ENCODE measurements around the gene GRIN2A. TPM values are rescaled to one million over a fixed set of nuclear protein-coding genes. Genes with fewer than 3 reads are reported as not detected.

Gene GRIN2A
- polyA plus RNA-seq, 2 donors: 0.02 to 0.04 TPM

DNA sequence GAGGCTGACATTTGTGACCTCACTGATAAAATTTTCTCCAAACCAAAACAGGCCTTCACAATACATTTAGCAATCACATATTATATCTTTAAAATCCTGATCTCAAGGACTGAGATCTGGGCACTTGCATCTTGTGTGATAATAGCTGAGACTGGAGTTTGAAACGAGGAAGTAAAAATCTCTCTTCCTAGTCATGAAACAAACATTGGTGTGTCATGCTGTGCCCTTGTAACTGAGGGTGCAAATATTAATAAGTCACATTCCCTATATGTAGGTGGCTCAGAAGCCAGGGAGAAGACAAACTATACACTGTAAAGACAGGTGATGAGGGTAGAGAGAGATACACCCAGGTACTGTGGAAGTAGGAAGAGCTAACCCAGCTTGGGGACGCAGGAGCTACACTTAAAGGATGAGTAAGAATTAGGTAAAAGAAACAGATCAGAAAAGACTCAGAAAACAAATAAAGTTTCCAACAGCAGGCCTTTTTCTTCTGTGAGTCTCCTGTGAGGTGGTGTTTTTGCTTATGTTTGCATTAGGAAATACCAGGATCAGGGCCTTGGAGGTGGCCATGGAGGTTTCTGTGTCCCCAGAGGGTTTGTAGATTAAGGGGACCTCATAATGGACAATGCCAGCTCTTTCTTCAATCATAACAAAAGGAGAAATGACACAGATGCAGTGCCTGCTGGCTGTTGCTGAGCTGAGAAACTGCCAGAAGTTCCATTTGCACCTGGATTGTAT, 335.7 kb downstream of the GRIN2A start:
- Histone ChIP-seq H3K9me3 (ENCODE audit: control insufficient read depth in 2 of 2, insufficient read depth in 1 of 2, low read depth in 1 of 2, low read length in 1 of 2) (peaks cover 0 to 4% of the 10 kb centered on the region in 2 donors), H3K36me3 (ENCODE audit: control insufficient read depth in 2 of 2, insufficient read depth in 2 of 2, low read length in 1 of 2) (no peaks in the 10 kb centered on the region), H3K4me3 (ENCODE audit: low read depth in 1 of 2, low read length in 2 of 2) (no peak overlapping the region), H3K27me3 (ENCODE audit: control insufficient read depth in 1 of 2, insufficient read depth in 2 of 2, low read length in 2 of 2) (no peaks in the 10 kb centered on the region), H3K27ac (ENCODE audit: low read depth in 2 of 2, low read length in 1 of 2) (no peak overlapping the region), H3K4me1 (ENCODE audit: control insufficient read depth in 2 of 2, insufficient read depth in 2 of 2, low read length in 1 of 2) (no peaks in the 10 kb centered on the region)
- 68 to 72% methylated on average over 2 of the region's 2 CpGs for WGBS, 2 donors

DNA sequence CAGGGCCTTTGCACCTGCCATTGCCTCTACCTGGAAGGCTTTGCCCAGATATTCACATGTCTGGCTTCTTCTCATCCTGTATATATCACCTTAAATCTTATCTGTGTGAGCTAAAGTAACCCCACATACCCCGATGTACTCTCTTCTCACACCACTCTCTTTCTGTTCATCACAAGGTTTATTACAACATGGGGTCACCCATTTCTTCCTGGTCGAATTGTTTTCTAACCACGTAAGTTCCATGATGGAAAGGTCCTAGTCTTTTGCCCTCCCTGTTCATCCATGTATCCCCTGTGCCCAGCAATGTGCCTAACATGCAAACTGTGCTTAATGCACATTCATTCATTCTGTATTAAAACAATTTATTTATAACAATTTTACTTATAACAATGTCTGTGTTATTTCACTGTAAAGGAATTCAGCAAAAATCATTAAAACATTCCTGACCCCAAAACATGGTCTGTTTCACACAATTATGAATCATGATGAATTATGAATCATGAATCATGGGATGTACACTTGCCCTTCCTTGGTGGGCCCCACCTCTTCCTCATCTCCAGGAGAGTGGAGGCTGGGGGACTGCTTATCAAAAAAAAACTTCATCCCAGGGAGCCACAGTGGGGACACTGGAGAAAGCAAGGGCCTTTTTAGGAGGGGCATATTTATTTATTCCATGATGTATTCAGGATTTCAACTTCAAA, 336.4 kb downstream of the GRIN2A start:
- Histone ChIP-seq H3K36me3 (ENCODE audit: control insufficient read depth in 2 of 2, insufficient read depth in 2 of 2, low read length in 1 of 2) (no peaks in the 10 kb centered on the region), H3K9me3 (ENCODE audit: control insufficient read depth in 2 of 2, insufficient read depth in 1 of 2, low read depth in 1 of 2, low read length in 1 of 2) (peaks cover 0 to 4% of the 10 kb centered on the region in 2 donors), H3K27ac (ENCODE audit: low read depth in 2 of 2, low read length in 1 of 2) (no peak overlapping the region), H3K27me3 (ENCODE audit: control insufficient read depth in 1 of 2, insufficient read depth in 2 of 2, low read length in 2 of 2) (no peaks in the 10 kb centered on the region), H3K4me1 (ENCODE audit: control insufficient read depth in 2 of 2, insufficient read depth in 2 of 2, low read length in 1 of 2) (no peaks in the 10 kb centered on the region), H3K4me3 (ENCODE audit: low read depth in 1 of 2, low read length in 2 of 2) (no peak overlapping the region)
- WGBS, 2 donors: 72 to 81% methylated on average over 3 of the region's 3 CpGs

DNA sequence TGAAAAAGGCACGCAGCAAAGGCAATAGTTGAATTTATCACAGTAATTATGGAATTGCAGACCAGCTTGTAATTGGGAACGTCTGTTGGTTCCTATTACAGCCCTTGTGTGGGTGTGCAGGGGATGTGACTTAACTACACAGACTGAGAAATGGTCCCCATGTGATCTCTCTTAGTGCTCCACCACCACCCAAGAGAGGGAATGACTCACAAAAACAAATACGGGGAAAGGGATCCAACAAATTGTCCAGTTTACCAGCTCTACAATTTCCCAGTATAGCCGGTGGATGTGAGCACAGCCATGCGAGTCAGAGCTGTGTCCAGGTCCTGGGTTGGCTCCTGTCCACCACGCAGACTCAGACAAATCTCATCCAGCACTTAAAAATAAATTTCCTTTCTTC, 337.9 kb downstream of the GRIN2A start:
- Histone ChIP-seq H3K4me3 (ENCODE audit: low read depth in 1 of 2, low read length in 2 of 2) (no peak overlapping the region), H3K27me3 (ENCODE audit: control insufficient read depth in 1 of 2, insufficient read depth in 2 of 2, low read length in 2 of 2) (no peaks in the 10 kb centered on the region), H3K9me3 (ENCODE audit: control insufficient read depth in 2 of 2, insufficient read depth in 1 of 2, low read depth in 1 of 2, low read length in 1 of 2) (no peaks in the 10 kb centered on the region), H3K36me3 (ENCODE audit: control insufficient read depth in 2 of 2, insufficient read depth in 2 of 2, low read length in 1 of 2) (no peaks in the 10 kb centered on the region), H3K27ac (ENCODE audit: low read depth in 2 of 2, low read length in 1 of 2) (no peak overlapping the region), H3K4me1 (ENCODE audit: control insufficient read depth in 2 of 2, insufficient read depth in 2 of 2, low read length in 1 of 2) (no peaks in the 10 kb centered on the region)
- 78 to 81% methylated on average over 6 of the region's 6 CpGs for WGBS, 2 donors

DNA sequence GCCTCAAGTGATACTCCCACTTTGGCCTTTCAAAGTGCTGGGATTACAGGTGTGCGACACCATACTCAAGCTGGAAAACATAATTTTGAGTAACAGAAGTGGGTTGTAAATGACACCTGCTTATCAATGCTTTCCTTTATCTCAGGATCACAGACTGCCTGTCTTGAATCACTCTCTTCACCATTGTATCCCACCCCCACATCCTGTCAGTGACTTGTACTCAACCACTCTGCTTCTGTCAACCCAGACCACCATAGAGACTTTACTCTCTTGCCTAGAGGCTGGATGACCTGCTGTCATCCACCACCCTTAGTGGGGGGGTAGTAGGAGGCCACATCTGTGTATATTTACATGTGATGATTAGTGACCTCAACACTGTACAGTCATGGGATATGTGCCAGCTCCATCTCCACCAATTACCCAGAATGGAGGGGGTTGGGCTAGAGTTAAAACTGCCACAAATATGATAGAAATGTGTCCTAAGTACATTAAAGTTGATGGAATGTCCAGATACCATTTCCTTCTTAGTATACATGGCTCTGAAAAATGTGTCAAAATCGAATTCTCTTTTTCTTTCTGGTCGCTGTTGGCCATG, 338.7 kb downstream of the GRIN2A start:
- Histone ChIP-seq H3K9me3 (ENCODE audit: control insufficient read depth in 2 of 2, insufficient read depth in 1 of 2, low read depth in 1 of 2, low read length in 1 of 2) (no peaks in the 10 kb centered on the region), H3K4me3 (ENCODE audit: low read depth in 1 of 2, low read length in 2 of 2) (no peak overlapping the region), H3K4me1 (ENCODE audit: control insufficient read depth in 2 of 2, insufficient read depth in 2 of 2, low read length in 1 of 2) (no peaks in the 10 kb centered on the region), H3K27me3 (ENCODE audit: control insufficient read depth in 1 of 2, insufficient read depth in 2 of 2, low read length in 2 of 2) (no peaks in the 10 kb centered on the region), H3K36me3 (ENCODE audit: control insufficient read depth in 2 of 2, insufficient read depth in 2 of 2, low read length in 1 of 2) (no peaks in the 10 kb centered on the region), H3K27ac (ENCODE audit: low read depth in 2 of 2, low read length in 1 of 2) (no peak overlapping the region)
- 82 to 85% methylated on average over 3 of the region's 3 CpGs for WGBS, 2 donors

DNA sequence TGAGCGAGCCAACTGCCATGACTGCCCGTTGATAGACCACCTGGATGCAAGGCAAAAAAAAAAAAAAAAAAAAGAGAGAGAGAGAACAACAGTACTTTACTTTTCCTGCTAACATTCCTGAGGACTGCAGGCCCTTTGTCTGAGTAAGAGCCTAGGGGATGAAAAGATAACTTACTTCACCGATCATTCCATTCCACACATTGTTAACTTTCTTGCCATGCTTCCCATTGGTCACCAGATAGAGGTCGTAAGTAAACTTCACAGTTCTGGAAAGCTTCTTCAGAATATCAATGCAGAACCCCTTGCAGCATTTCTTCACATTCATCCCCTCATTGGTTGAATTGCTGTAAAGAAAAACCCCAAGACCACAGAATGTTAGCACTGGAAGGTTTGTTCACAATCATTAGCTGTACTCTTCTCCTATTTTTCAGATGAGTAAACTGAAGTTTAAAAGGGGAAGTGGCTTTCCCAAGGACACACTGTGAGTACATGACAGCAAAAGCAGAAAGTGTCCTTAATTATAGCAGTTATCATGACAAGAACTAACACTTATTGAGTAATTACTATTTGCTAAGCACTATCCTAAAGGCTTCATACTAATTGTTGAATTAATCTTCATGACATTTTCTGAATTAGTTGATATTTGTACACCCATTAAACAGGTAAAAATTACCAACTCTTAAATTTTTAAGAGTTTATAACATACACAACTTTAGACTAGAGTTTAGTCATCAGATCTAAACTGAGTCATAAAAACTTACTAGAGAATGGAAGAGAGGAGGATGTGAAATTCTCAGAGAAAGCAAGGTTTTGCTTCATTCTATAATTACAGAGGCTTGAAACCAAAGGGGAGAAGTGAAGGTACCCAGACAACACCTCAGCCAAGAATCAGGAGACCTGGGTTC, 341.2 kb downstream of the GRIN2A start:
- no peaks in the 10 kb centered on the region for H3K4me1 ChIP-seq (ENCODE audit: control insufficient read depth in 2 of 2, insufficient read depth in 2 of 2, low read length in 1 of 2)
- H3K9me3 ChIP-seq (ENCODE audit: control insufficient read depth in 2 of 2, insufficient read depth in 1 of 2, low read depth in 1 of 2, low read length in 1 of 2): no peaks in the 10 kb centered on the region
- no peak overlapping the region for H3K4me3 ChIP-seq (ENCODE audit: low read depth in 1 of 2, low read length in 2 of 2)
- H3K36me3 ChIP-seq (ENCODE audit: control insufficient read depth in 2 of 2, insufficient read depth in 2 of 2, low read length in 1 of 2): no peaks in the 10 kb centered on the region
- WGBS, 2 donors: 68 to 70% methylated on average over 4 of the region's 4 CpGs
- H3K27ac ChIP-seq (ENCODE audit: low read depth in 2 of 2, low read length in 1 of 2): no peak overlapping the region
- H3K27me3 ChIP-seq (ENCODE audit: control insufficient read depth in 1 of 2, insufficient read depth in 2 of 2, low read length in 2 of 2): no peaks in the 10 kb centered on the region

DNA sequence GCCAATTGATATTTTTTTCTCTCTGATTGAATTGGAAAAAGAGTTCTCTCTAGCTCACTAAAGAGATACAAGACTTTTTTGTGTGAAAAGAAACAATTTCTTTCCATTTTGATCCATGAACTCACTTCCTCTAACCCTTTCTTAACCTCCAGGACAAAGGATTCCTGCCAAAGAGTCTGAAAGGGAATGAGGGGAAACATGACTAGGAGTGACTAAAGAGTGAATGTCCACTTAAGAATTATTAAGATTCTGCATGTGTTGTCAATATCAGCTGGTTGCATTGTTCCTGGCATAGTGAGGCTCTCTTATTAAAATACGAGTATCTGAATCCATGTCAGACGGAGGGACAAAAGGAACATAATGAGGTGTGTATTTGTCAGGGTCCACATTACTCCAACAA, 344.7 kb downstream of the GRIN2A start:
- Histone ChIP-seq H3K27me3 (ENCODE audit: control insufficient read depth in 1 of 2, insufficient read depth in 2 of 2, low read length in 2 of 2) (no peaks in the 10 kb centered on the region), H3K4me1 (ENCODE audit: control insufficient read depth in 2 of 2, insufficient read depth in 2 of 2, low read length in 1 of 2) (no peaks in the 10 kb centered on the region), H3K4me3 (ENCODE audit: low read depth in 1 of 2, low read length in 2 of 2) (no peak overlapping the region), H3K9me3 (ENCODE audit: control insufficient read depth in 2 of 2, insufficient read depth in 1 of 2, low read depth in 1 of 2, low read length in 1 of 2) (no peaks in the 10 kb centered on the region), H3K27ac (ENCODE audit: low read depth in 2 of 2, low read length in 1 of 2) (no peak overlapping the region), H3K36me3 (ENCODE audit: control insufficient read depth in 2 of 2, insufficient read depth in 2 of 2, low read length in 1 of 2) (no peaks in the 10 kb centered on the region)
- WGBS, 2 donors: 80 to 83% methylated on average over 2 of the region's 2 CpGs

DNA sequence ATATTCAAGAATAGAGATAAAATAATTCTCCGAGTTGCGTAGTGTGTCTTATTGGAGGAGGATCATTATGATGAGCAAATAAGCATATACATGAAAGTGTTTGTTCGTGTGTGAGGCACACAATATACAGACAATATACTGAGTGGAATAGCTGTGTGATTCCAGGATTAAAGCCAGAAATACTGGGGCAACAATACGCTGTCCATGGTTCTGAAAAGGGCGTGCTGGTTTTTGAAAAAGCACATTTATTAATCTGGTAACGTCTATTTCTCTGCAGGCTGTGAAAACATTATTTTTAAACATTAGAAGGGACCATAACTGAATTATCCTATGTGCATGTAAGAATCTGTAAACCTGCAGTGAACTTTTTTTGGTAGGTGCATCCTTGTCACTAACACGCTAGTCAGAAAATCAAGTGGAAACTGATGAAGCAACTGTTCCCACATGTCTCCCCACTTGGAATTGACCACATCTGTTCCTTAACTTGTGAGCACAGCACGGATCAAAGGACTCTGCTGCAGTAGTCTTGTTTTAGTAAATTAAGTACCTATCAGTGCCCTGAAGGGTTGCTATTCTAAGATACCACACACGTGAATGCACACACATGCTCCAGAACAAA, 346.0 kb downstream of the GRIN2A start:
- H3K27me3 ChIP-seq (ENCODE audit: control insufficient read depth in 1 of 2, insufficient read depth in 2 of 2, low read length in 2 of 2): no peaks in the 10 kb centered on the region
- no peak overlapping the region for H3K27ac ChIP-seq (ENCODE audit: low read depth in 2 of 2, low read length in 1 of 2)
- H3K9me3 ChIP-seq (ENCODE audit: control insufficient read depth in 2 of 2, insufficient read depth in 1 of 2, low read depth in 1 of 2, low read length in 1 of 2): no peaks in the 10 kb centered on the region
- WGBS, 2 donors: 49 to 56% methylated on average over 9 of the region's 9 CpGs
- no peak overlapping the region for H3K4me3 ChIP-seq (ENCODE audit: low read depth in 1 of 2, low read length in 2 of 2)
- H3K4me1 ChIP-seq (ENCODE audit: control insufficient read depth in 2 of 2, insufficient read depth in 2 of 2, low read length in 1 of 2): no peaks in the 10 kb centered on the region
- no peaks in the 10 kb centered on the region for H3K36me3 ChIP-seq (ENCODE audit: control insufficient read depth in 2 of 2, insufficient read depth in 2 of 2, low read length in 1 of 2)

DNA sequence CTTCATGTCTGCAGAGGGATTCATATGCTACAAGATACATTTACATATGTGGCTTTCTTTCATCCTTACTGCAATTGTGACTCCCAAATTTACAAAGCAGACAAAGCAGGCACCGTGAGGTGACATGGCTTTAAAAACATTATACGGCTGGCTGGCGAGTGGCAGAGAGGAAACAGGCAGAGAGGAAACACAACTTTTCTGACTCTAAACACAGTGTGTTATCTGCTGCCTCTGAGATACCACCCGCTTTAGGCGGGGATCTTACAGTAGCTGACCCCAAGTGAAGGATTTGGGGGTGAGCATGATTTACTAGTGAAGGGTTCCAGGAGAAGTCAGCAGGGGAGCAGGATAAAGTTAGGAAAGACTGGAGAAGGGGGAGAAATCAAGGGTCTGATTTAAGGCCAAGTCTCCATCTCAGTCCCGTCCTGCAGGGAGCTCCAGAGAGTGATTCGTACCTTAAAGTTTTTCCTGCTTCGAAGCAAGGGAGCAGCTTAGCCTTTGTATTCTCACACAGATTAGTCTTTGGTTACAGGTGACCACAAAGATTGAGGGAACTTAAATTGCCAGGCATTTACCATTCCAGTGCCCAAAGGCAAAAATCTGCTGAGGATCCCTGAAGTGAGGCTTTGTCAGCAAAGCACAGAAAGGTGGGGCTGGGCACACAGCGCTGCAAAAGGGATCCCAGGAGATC, 355.0 kb downstream of the GRIN2A start:
- H3K4me1 ChIP-seq (ENCODE audit: control insufficient read depth in 2 of 2, insufficient read depth in 2 of 2, low read length in 1 of 2): no peaks in the 10 kb centered on the region
- H3K4me3 ChIP-seq (ENCODE audit: low read depth in 1 of 2, low read length in 2 of 2): no peak overlapping the region
- H3K9me3 ChIP-seq (ENCODE audit: control insufficient read depth in 2 of 2, insufficient read depth in 1 of 2, low read depth in 1 of 2, low read length in 1 of 2): peaks cover 0 to 2% of the 10 kb centered on the region in 2 donors
- H3K36me3 ChIP-seq (ENCODE audit: control insufficient read depth in 2 of 2, insufficient read depth in 2 of 2, low read length in 1 of 2): no peaks in the 10 kb centered on the region
- 52 to 53% methylated on average over 9 of the region's 9 CpGs for WGBS, 2 donors
- H3K27ac ChIP-seq (ENCODE audit: low read depth in 2 of 2, low read length in 1 of 2): no peak overlapping the region
- H3K27me3 ChIP-seq (ENCODE audit: control insufficient read depth in 1 of 2, insufficient read depth in 2 of 2, low read length in 2 of 2): no peaks in the 10 kb centered on the region

Measured in esophagus (tissue), 2 donors.